Loucy (cell line): ENCODE measurements around the gene HES5.

ENCODE experiments used
- H2AFZ ChIP-seq: fragments of 200-600 bp; sonication (generic); 2 replicates; pipeline ENCODE4 v1.6.0; 2016; ENCODE audit warnings: antibody characterized with exemption, mild to moderate bottlenecking, low read length, moderate library complexity
- H3F3A ChIP-seq: fragments of 200-600 bp; 2 replicates; pipeline ENCODE4 v1.6.0; 2016; ENCODE audit warnings: antibody characterized with exemption, low read depth, mild to moderate bottlenecking
- H3K27me3 ChIP-seq: fragments of 200-600 bp; sonication (generic); 2 replicates; pipeline ENCODE4 v1.6.1; 2014; ENCODE audit warnings: low read length, mild to moderate bottlenecking; ENCODE audit not compliant: insufficient read depth, poor library complexity, severe bottlenecking
- H3K36me3 ChIP-seq: fragments of 200-600 bp; sonication (generic); 2 replicates; pipeline ENCODE4 v1.6.1; 2016; ENCODE audit warnings: low read length; ENCODE audit not compliant: insufficient read depth
- H3K4me1 ChIP-seq: fragments of 200-600 bp; sonication (generic); 2 replicates; pipeline ENCODE4 v1.5.1; 2014; ENCODE audit warnings: low read length, mild to moderate bottlenecking; ENCODE audit not compliant: insufficient read depth, poor library complexity, severe bottlenecking
- H3K4me2 ChIP-seq: fragments of 200-600 bp; sonication (generic); 2 replicates; pipeline ENCODE4 v1.6.0; 2014; ENCODE audit warnings: antibody characterized with exemption, low read length, low read depth, mild to moderate bottlenecking; ENCODE audit not compliant: poor library complexity, severe bottlenecking
- H3K4me3 ChIP-seq: fragments of 200-600 bp; sonication (generic); 2 replicates; pipeline ENCODE4 v1.5.1; 2014; ENCODE audit warnings: low read length, mild to moderate bottlenecking, mixed read lengths; ENCODE audit not compliant: poor library complexity, severe bottlenecking
- H3K79me2 ChIP-seq: fragments of 200-600 bp; sonication (generic); 2 replicates; pipeline ENCODE4 v1.6.1; 2014; ENCODE audit warnings: low read length; ENCODE audit not compliant: insufficient read depth
- H3K9ac ChIP-seq: fragments of 200-600 bp; sonication (generic); 2 replicates; pipeline ENCODE4 v1.6.0; 2014; ENCODE audit warnings: mild to moderate bottlenecking, low read depth, low read length, moderate library complexity; ENCODE audit not compliant: poor library complexity, severe bottlenecking
- H3K9me2 ChIP-seq: fragments of 200-600 bp; sonication (generic); replicated peaks from 2 replicates; pipeline ENCODE4 v1.6.1; 2016; ENCODE audit warnings: low read depth, low read length, mixed read lengths
- H3K9me3 ChIP-seq: fragments of 200-600 bp; sonication (generic); 2 replicates; pipeline ENCODE4 v1.6.1; 2014; ENCODE audit warnings: mild to moderate bottlenecking, antibody characterized with exemption, low read length, low read depth; ENCODE audit not compliant: insufficient read depth
- H4K20me1 ChIP-seq: fragments of 200-600 bp; sonication (generic); 2 replicates; pipeline ENCODE4 v1.6.0; 2014; ENCODE audit warnings: antibody characterized with exemption, low read length, mild to moderate bottlenecking; ENCODE audit not compliant: insufficient read depth, poor library complexity, severe bottlenecking
- EZH2phosphoT487 ChIP-seq: fragments of 200-600 bp; IDR thresholded peaks from 2 replicates; pipeline ENCODE4 v1.6.1; 2018; ENCODE audit warnings: antibody characterized with exemption, mild to moderate bottlenecking, moderate library complexity, borderline replicate concordance
- TF ChIP-seq, protein P1 (sequence below): fragments of 200-600 bp; sonication (generic); conservative IDR thresholded peaks from 2 replicates; pipeline ENCODE4 v1.5.1; 2014; ENCODE audit warnings: mild to moderate bottlenecking, antibody characterized with exemption, low read length

Gene HES5

GRCh38 chr1:2528611-2528965, 1.5 kb downstream of the HES5 start:
- Histone ChIP-seq H3K9ac (no peak overlapping the region), H3K4me2 (no peak overlapping the region), H3K4me1 (peaks cover 24% of the 10 kb centered on the region), H3K27me3 (no peaks in the 10 kb centered on the region), H3K79me2 (peaks cover 24% of the 10 kb centered on the region), H3K36me3 (no peaks in the 10 kb centered on the region), H3K9me2 (no peaks in the 10 kb centered on the region), H3K9me3 (no peaks in the 10 kb centered on the region), H4K20me1 (peaks cover 23% of the 10 kb centered on the region), H2AFZ (no peak overlapping the region), H3F3A (no peaks in the 10 kb centered on the region), H3K4me3 (no peak overlapping the region)
- TF ChIP-seq EZH2phosphoT487: no peak
- TF ChIP-seq, protein P1, sequence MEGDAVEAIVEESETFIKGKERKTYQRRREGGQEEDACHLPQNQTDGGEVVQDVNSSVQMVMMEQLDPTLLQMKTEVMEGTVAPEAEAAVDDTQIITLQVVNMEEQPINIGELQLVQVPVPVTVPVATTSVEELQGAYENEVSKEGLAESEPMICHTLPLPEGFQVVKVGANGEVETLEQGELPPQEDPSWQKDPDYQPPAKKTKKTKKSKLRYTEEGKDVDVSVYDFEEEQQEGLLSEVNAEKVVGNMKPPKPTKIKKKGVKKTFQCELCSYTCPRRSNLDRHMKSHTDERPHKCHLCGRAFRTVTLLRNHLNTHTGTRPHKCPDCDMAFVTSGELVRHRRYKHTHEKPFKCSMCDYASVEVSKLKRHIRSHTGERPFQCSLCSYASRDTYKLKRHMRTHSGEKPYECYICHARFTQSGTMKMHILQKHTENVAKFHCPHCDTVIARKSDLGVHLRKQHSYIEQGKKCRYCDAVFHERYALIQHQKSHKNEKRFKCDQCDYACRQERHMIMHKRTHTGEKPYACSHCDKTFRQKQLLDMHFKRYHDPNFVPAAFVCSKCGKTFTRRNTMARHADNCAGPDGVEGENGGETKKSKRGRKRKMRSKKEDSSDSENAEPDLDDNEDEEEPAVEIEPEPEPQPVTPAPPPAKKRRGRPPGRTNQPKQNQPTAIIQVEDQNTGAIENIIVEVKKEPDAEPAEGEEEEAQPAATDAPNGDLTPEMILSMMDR: no peak

GRCh38 chr1:2528016-2528415, 2.0 kb downstream of the HES5 start:
- Histone ChIP-seq H2AFZ (no peak overlapping the region), H3K79me2 (peaks cover 30% of the 10 kb centered on the region), H3K9me2 (no peaks in the 10 kb centered on the region), H3K27me3 (no peaks in the 10 kb centered on the region), H3K4me1 (peaks cover 27% of the 10 kb centered on the region), H4K20me1 (peaks cover 29% of the 10 kb centered on the region), H3K36me3 (no peaks in the 10 kb centered on the region), H3K4me3 (no peak overlapping the region), H3F3A (no peaks in the 10 kb centered on the region), H3K4me2 (no peak overlapping the region), H3K9me3 (no peaks in the 10 kb centered on the region), H3K9ac (no peak overlapping the region)
- TF ChIP-seq EZH2phosphoT487: no peak
- TF ChIP-seq, protein P1: no peak

GRCh38 chr1:2527556-2527860, 2.6 kb downstream of the HES5 start:
- no peaks in the 10 kb centered on the region for H3F3A ChIP-seq
- no peaks in the 10 kb centered on the region for H3K9me2 ChIP-seq
- no peaks in the 10 kb centered on the region for H3K27me3 ChIP-seq
- H4K20me1 ChIP-seq: peaks cover 34% of the 10 kb centered on the region
- peaks cover 35% of the 10 kb centered on the region for H3K79me2 ChIP-seq
- no peak overlapping the region for H2AFZ ChIP-seq
- no peak overlapping the region for H3K4me3 ChIP-seq
- TF ChIP-seq, protein P1: no peak
- no peak for TF ChIP-seq EZH2phosphoT487
- H3K4me2 ChIP-seq: no peak overlapping the region
- H3K9me3 ChIP-seq: no peaks in the 10 kb centered on the region
- H3K4me1 ChIP-seq: peaks cover 27% of the 10 kb centered on the region
- H3K36me3 ChIP-seq: no peaks in the 10 kb centered on the region
- H3K9ac ChIP-seq: no peak overlapping the region
